HG03342 (cell line): ENCODE data around the gene LEMD3.

ENCODE experiments used
- ATAC-seq: cut with Tn5 transposase; IDR thresholded peaks from one replicate; pipeline ENCODE4 v1.9.1; 2021; ENCODE audit warnings: mild to moderate bottlenecking, moderate library complexity; ENCODE audit not compliant: unreplicated experiment

LEMD3 gene

DNA sequence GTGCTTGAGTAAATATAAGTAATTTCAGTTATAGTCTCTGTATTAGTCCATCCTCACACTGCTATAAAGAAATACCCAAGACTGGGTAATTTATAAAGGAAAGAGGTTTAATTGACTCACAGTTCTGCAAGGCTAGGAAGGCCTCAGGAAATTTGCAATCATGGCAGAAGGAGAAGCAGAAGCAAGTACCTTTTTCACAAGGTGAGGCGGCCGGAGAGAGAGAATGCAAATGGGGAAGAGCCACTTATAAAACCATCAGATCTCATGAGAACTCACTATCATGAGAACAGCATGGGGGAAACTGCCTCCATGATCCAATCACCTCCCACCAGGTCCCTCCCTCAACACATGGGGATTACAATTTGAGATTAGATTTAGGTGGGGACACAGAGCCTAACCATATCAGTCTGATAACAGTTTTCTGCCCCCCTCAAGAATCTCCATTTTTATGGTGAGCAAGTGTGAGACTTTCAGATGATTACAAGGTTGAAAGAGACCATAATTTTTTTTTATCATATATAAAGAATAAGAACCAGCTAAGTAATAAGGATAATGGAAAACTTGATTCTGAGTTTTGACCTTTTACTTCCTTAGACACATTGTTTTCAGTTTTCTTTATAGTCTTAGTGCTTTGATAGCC, 35.6 kb downstream of the LEMD3 start:
- ATAC-seq: no peak

DNA sequence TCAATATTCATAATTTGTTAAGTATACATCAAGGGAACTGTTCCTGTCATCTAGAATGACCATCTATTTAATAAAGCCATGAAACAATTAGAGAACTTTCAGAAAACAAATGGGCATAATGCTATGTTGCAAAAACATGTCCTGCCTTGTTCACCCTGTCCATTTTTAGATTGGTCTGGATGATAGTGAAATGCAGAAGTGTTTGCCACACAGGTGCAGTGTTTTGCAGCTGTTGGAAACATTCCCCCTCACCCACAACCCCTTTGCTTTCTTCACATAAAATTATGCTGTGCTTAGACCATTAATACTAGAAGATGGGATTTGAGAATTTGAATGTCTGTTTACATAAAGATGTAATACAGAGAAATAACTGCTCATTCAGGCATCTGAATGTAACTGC, 36.5 kb downstream of the LEMD3 start:
- peak; percentile 46 for ATAC-seq

DNA sequence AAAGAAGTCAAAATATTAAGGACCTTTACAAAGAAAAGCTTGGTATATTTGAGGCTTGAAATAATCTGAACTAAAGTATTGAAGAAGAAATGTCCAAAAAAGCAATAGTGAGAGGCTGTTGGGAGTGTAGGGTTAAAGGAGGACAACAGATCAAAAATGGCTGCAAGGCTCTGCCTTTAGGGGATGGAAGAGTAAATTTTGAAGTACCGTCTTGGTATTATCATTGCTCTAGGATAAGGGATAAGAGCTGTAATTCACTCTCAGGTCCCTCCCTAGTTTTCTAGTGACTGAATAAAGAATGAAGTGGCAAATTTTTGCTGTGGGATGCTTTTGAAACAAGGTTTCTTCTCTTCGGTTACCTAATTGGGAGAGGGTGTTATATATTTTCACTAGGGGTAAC, 38.7 kb downstream of the LEMD3 start:
- no peak for ATAC-seq

DNA sequence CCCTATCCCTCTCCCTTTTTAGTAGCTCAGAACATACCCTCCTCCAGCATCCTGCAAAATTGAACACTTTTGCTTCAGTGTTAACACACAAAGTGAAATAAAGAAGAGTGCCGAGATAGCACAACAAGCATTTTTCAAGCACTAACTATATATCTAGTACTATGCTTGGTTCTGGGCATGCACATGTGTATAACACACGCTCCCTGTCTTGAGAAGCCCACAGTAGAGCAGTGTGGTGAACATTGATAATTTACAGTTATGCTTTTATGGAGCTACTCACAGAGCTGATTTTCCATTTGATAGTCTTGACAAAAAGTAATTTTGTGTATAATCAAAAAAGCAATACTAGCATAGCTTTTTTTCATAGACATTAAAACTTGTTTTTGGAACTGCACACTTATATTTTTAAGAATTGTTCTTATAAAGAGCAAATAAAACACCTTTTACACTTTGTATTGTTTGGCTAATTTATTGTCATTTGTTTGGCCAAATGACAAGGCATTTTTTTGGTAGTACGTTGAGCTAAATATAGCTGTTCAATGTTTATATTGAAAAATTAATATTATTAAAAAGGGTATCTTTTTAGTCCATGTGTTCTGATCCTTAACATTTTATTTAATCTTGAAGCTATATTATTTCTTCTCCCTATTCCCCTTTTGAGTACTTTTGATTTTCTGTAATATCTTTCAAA, 39.7 kb downstream of the LEMD3 start:
- peak; percentile 10 for ATAC-seq

DNA sequence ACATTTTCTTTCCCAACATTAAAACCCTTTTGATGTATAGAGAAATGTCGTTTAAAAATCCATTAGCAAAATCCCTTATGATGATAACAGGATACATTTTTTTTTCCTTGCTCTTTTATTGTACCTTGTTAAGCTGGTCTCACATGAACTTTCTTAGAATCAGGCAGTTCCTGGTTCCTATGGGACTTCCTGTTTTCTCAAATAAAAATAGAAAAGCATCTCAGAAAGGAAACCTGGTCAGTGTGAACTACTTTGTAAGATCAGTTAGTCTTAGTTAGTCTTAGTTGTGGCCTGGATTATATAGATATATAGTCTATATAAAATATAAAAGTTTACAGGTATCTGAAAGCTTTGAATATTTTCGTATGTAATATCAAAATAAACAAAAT, 40.3 kb downstream of the LEMD3 start:
- ATAC-seq: peak; percentile 91

DNA sequence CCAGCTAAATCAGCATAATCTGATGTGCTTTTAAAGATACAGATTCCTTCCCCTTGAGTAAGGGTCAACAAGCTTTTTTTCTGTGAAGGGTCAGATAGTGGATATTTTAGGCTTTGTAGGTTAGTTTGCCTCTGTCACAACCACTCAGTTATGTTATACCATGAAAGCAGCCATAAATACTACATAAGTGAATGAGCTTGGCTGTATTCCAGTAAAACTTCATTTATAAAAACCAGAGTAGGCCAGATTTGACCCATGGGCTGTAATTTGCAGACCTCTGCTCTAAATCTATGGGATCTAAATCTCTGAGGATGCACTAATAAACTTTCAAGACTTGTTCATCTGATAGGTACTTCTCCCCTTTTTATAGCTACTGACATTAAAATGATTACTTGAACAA, 47.7 kb downstream of the LEMD3 start:
- no peak for ATAC-seq

DNA sequence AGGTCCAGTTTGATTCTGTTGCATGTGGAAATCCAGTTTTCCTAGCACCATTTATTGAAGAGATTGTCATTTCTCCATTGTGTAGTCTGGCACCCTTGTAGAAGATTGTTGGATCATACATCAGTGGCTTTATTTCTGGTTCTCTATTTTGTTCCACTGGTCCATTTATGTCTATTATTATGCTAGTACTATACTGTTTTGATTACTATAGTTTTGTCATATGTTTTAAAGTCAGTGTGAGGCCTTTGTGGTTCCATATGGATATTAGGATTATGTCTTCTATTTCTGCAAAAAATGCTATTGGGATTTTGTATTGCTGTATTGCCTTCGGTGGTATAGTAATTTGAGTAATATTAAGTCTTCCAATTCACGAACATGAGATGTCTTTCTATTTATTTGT, 51.4 kb downstream of the LEMD3 start:
- ATAC-seq: no peak

DNA sequence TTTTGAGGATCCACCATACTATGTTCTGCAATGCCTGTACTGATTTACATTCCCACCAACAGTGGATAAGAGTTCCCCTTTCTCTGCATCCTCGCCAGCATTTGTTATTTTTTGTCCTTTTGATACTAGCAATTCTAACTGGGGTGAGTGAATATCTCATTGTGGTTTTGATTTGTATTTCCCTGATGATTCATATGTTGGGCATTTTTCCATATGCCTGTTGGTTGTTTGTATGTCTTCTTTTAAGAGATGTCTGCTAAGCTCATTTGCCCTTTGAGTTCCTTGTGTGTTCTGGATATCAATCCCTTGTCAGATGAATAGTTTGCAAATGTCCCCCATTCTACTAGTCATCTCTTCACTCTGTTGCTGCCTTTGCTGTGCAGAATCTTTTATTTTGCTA, 60.1 kb downstream of the LEMD3 start:
- ATAC-seq: no peak

DNA sequence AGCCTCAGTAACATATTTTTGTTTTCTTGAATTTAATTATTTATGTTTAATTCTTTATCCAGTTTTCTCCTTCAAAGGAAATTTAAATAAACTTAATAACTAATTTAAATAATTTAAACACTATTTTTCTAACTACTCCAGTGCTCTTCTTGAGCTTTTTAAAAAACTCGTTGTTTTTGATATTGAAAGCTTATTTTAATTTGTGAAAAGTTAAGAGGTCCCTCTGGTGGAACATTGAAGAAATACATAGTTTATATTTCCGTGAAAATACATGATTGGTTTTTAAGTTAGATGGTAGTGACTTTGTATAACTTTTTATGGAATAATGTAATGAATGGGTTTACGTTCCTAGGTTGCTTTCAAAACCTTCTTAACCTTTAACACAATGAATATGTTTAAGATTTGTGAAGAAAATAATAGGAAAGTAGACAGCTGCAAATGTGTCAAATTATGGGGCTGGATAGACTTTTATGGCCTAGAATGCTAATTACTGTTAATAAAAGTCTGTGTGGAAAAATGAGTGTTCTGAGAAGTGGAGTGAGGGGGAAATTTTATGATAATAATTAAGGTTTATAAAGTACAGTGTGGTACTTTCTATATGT, 63.2 kb downstream of the LEMD3 start:
- no peak for ATAC-seq

DNA sequence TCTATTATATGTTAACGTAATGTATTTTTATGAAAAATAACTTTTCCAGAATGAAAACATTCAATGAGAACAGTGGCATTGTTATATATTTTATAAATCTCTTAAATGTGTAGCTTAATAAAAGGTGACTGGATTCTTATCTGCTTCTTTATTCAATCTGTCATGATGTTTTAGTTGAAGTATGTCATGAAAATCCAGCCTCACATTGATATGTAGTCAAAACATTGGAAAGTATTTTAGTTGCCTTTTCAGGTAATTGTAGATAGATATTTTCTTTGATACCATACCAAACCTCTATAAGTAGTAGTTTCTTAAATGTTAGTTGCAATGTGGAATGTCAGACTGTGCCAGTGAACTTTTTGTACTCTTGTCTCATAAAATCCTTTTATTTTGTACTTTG, 67.8 kb downstream of the LEMD3 start:
- ATAC-seq: no peak

DNA sequence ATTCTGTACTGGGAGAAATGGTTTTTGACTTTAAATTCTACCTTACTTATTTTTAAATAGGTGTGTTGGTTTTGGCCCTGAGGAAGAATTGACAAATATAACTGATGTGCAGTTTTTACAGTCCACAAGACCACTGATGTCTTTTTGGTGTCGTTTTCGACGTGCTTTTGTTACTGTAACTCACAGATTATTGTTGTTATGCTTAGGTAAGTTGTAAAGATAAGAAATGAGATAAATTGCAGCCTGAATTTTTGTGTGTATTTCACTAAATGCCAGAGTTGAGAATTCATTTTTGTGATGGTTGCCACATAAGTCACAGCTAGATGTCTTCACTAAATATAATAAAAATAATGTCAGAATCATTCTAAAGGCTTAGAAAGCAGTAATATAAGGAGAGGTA, 69.2 kb downstream of the LEMD3 start:
- no peak for ATAC-seq

DNA sequence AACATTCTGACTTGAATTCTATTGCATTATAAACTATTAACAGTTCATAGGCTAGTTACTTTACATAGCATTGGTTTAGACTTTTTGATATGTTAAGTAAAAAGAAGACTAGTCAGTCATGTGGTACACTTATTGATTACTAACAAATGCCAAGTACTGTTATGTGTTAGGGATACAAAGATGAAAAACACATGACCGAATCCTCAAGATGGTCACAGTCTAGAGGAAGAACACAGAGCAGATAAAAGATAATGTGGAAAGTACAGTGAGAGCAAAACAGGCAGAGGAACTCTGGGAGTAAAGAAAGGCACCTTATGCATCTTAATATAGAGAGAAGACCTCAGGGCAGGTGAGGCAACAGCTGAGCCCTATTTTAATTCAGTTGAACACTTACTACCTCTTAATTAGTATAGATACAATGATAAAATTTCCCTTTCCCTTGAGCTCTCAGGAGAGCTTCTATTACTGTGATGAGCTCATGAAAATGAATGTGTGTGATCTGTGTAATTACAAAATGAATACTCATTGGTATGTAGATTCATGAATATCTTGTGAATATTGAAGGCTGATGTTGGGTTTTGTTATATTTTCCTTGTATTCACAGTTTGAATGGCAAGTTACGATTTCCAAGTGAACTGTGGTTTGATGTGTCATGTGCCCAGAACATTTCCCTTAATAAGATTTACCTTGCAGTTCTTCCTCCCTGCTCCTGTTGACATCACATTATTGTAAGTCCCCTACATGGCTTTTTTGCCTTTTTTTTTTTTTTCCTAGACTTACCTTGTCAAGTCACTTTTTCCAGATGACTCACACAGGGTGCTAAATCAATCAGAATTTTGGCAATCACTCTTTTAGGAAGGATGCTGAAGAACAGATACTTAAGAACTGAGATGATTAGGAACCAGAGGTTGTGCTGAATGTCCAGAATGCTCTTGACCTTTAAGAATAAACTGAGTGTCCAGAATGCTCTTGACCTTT, 79.6 kb downstream of the LEMD3 start:
- ATAC-seq: no peak

DNA sequence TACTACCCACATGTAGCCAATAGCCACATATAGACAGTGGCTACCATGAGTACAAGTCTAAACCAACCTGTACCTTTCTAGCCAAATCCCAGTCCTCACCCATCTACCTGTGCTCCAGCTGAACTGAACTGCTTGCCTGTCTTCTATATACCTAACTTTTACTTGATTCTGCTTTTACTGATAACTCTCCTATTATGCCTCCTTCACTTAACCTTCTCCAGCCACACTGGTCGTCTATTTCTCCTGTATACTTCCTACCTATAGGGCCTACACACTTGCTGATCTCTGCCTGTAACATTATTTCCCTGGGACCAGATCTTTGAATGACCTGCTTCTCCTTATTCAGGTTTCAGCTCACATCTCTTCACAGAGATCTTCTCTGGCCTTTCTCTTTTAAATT, 83.1 kb downstream of the LEMD3 start:
- no peak for ATAC-seq

DNA sequence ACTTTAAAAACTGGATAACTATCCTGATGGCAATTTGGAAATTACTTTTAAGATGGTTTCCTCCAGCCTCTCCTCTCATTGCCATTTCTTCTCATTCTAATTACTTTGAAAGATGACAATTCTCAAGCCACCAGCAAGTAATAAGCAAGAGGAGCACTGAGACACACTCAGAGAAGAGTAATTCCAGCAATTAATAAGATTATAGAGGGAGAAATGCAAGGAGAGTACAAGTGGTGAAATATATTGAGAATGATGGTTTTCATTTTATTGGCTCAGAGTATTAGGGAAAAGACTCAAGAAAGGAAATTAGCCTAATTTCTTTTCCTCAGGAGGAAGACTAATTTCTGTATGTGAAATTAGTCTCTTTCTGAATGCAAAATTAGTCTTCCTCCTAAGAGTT, 88.6 kb downstream of the LEMD3 start:
- no peak for ATAC-seq

DNA sequence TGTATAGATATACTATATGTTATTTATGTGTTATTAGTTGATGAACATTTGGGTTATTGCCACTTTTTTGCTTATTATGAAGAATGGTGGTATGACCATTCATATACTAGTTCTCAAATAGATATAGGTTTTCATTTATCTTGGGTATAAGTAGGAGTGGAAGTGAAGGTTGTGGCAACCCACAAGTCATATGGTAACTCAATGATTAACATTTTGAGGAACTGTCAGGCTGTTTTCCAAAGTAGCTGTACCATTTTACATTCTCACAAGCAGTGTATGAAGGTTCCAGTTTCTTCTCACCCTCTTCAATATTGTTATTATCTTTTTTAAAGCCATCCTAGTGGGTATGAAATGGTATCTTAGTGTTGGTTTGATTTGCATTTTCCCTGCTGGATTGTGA, 90.1 kb downstream of the LEMD3 start:
- peak; percentile 67 for ATAC-seq

DNA sequence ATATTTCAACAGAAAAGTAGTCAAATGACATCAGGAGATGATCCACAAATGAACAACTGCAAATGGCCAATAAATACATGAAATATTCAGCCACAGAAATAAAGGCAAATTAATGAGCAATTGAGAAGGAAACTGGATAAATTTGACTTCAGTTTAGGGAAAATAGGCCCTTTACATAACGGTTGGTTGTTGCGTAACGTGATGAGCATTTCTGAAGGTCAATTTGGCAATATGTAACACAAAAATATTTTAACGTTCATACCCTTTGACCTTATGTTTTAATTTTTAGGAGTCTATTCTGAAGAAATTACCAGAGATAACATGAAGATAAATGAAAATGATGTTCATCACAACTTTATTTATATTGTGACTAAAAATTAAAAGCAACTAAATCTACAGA, 94.4 kb downstream of the LEMD3 start:
- ATAC-seq: no peak

DNA sequence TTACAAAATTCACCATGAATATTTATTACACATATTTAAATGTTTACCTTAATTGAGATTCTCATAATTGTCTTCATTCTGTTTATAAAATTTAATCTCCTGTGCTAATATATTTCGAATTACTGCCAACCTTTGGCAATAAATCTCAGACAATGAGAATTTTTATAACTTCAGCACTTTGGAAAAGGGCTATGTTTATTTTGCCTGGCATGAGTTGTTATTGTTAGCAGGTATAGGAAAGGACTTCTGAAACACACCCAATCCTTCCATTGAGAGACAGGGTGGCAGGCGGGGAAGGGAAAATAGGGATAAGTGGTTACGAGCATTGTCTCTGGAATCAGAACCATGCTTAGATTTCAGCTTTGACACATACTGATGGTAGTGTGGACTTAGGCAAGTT, 97.0 kb downstream of the LEMD3 start:
- no peak for ATAC-seq

DNA sequence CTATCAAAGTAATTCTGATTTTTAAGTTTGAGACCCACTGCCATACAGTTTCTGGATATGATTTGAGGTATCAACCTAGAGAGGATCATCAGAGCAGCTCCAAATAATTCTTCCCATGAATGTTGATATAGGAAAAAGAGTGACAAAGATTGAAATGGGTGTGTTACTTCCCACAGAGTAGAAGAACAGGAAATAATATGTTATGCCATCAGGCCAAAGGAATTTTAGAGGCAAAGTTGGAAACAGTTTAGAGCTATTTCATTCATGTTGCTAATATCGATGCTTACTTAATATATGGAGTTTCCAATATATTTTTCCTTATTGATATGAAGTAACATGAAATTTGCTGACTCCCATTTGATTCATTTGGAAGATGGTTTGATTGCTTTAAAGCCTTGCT, 100.2 kb downstream of the LEMD3 start:
- no peak for ATAC-seq

DNA sequence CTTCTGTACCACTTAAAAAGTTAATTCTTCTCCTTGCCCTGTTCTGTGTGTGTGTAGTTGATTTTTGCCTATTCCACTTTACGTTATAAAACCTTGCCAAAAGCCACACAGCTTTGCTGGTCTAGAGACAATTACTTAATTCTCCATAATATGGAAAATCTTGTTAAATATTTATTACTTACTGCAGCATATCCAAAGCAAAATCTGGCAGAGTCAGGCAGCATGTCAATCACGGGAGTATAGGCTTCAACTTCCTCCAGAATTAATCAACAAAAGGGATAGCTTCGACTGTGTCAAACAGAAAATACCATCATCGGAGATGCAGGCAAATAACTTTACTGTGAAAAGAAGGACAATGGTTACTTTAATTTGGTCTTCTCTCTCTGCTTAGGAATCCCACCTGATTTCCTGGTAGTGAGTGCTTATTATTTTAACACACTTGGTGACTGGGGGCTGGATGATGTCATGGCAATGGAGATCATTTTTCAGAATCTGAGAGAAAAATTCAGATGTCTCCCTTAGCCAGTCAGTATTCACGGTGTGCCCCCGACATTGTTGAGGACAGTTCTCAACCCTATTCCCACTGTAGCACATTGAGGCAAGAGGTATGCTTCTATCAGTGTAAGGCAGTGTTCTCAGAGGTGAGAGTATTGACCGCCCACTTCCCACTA, 105.4 kb downstream of the LEMD3 start:
- no peak for ATAC-seq

DNA sequence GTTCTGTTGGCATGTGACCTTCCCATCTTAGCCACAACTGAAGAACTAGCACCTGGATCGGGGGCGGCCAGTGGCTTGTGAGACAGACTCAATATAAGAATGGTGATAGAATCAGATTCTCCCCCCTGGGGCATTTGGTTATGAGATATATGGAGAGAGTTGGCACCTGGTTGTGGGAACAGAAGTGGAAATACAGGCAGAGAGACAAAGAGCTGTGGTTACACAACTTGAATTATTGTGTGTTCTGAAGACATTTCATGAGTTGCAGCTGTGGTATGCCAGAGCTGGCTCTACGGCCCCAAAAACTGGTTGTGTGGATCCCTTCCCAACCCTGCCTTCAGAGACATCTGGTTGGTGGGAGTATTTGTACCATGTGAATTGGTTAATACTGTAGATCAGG, 106.2 kb downstream of the LEMD3 start:
- ATAC-seq: no peak
